Measurements from ENCODE around the gene CRYBA2. TPM values are rescaled to one million over a fixed set of nuclear protein-coding genes. Genes with fewer than 3 reads are reported as not detected.

The CRYBA2 gene
- total RNA-seq, 1 donor from 2014 or later: not detected

GRCh38 chr2:219026946-219027345 is 33.7 kb upstream of the CRYBA2 start:
- H3K27ac ChIP-seq: no peak overlapping the region
- DNase-seq (no peak), ATAC-seq (no peak)
- H3K4me3 ChIP-seq: no peak overlapping the region
- intact Hi-C loops (cut with DNase I): loop anchor here (10.0 kb wide), 1 partner anchor 128 kb away; no protein-coding TSS in a partner anchor
- H3K4me1 ChIP-seq: no peaks in the 10 kb centered on the region
- H3K36me3 ChIP-seq: no peaks in the 10 kb centered on the region
- no peaks in the 10 kb centered on the region for H3K9me3 ChIP-seq
- TF ChIP-seq, protein P1, sequence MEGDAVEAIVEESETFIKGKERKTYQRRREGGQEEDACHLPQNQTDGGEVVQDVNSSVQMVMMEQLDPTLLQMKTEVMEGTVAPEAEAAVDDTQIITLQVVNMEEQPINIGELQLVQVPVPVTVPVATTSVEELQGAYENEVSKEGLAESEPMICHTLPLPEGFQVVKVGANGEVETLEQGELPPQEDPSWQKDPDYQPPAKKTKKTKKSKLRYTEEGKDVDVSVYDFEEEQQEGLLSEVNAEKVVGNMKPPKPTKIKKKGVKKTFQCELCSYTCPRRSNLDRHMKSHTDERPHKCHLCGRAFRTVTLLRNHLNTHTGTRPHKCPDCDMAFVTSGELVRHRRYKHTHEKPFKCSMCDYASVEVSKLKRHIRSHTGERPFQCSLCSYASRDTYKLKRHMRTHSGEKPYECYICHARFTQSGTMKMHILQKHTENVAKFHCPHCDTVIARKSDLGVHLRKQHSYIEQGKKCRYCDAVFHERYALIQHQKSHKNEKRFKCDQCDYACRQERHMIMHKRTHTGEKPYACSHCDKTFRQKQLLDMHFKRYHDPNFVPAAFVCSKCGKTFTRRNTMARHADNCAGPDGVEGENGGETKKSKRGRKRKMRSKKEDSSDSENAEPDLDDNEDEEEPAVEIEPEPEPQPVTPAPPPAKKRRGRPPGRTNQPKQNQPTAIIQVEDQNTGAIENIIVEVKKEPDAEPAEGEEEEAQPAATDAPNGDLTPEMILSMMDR (IDR thresholded peaks at IDR 0.05): no peak
- H3K27me3 ChIP-seq: peaks cover 30% of the 10 kb centered on the region

GRCh38 chr2:219025637-219026585 is 32.7 kb upstream of the CRYBA2 start:
- H3K27ac ChIP-seq: no peak overlapping the region
- H3K4me1 ChIP-seq: no peaks in the 10 kb centered on the region
- H3K36me3 ChIP-seq: no peaks in the 10 kb centered on the region
- no peaks in the 10 kb centered on the region for H3K9me3 ChIP-seq
- peaks cover 21% of the 10 kb centered on the region for H3K27me3 ChIP-seq
- intact Hi-C loops (cut with DNase I): loop anchor here (10.0 kb wide), 1 partner anchor 129 kb away; no protein-coding TSS in a partner anchor
- ATAC-seq: no peak
- H3K4me3 ChIP-seq: no peak overlapping the region
- DNase-seq: no peak
- TF ChIP-seq, protein P1 (IDR thresholded peaks at IDR 0.05): no peak

- no peaks in the 10 kb centered on the region for H3K36me3 ChIP-seq
- H3K27me3 ChIP-seq: peaks cover 12% of the 10 kb centered on the region
- H3K9me3 ChIP-seq: no peaks in the 10 kb centered on the region
- no peaks in the 10 kb centered on the region for H3K4me1 ChIP-seq
- no peak overlapping the region for H3K27ac ChIP-seq
- intact Hi-C loops (cut with DNase I): loop anchor here (10.0 kb wide), 1 partner anchor 131 kb away; no protein-coding TSS in a partner anchor
- TF ChIP-seq, protein P1 (IDR thresholded peaks at IDR 0.05): no peak
- no peak overlapping the region for H3K4me3 ChIP-seq
- no peak for ATAC-seq
- DNase-seq: peak; percentile 43
Observed at GRCh38 chr2:219024059-219024458, 30.8 kb upstream of the CRYBA2 start.

- Histone ChIP-seq H3K4me1 (no peaks in the 10 kb centered on the region), H3K27ac (no peak overlapping the region), H3K27me3 (peaks cover 12% of the 10 kb centered on the region), H3K9me3 (no peaks in the 10 kb centered on the region), H3K36me3 (no peaks in the 10 kb centered on the region), H3K4me3 (no peak overlapping the region)
- DNase-seq (peak; percentile 45), ATAC-seq (no peak)
- TF ChIP-seq, protein P1 (IDR thresholded peaks at IDR 0.05): no peak
- intact Hi-C loops (cut with DNase I): loop anchor here (10.0 kb wide), 1 partner anchor 132 kb away; no protein-coding TSS in a partner anchor
Observed at GRCh38 chr2:219023045-219023605, 29.9 kb upstream of the CRYBA2 start.

GRCh38 chr2:219022616-219023015 is 29.4 kb upstream of the CRYBA2 start:
- H3K4me3 ChIP-seq: no peak overlapping the region
- no peaks in the 10 kb centered on the region for H3K9me3 ChIP-seq
- no peaks in the 10 kb centered on the region for H3K36me3 ChIP-seq
- no peaks in the 10 kb centered on the region for H3K4me1 ChIP-seq
- H3K27ac ChIP-seq: no peak overlapping the region
- TF ChIP-seq, protein P1 (IDR thresholded peaks at IDR 0.05): no peak
- H3K27me3 ChIP-seq: peaks cover 12% of the 10 kb centered on the region
- peak; percentile 23 for DNase-seq
- no peak for ATAC-seq
- intact Hi-C loops (cut with DNase I): loop anchor here (10.0 kb wide), 1 partner anchor 132 kb away; no protein-coding TSS in a partner anchor
